ENCODE measurements around the gene PRKN.

DNA sequence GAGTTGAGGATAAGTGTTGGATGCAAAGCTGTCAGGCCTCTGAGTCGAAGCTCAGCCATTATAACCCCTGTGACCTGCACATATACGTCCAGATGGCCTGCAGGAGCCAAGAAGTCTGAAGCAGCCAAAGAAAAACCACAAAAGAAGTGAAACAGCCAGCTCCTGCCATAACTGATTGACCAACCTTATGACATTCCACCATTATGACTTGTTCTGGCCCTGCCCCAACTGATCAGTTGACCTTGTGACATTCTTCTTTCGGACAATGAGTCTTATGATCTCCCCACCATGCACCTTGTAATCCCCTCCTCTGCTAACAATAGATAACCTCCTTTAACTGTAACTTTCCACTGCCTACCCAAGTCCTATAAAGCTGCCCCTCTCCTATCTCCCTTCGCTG lies 1320.0 kb downstream of the PRKN start:
- no peak for TF ChIP-seq ZNF8 (CRISPR knock-in tag; IDR thresholded peaks at IDR 0.05)
- TF ChIP-seq PPARA (CRISPR knock-in tag; IDR thresholded peaks at IDR 0.05; ENCODE audit: borderline replicate concordance): no peak
- TF ChIP-seq ZNF70 (CRISPR knock-in tag; IDR thresholded peaks at IDR 0.05): no peak
- 0 out of 2 replicates have a peak, but pooled peaks have one; percentile 41 for TF ChIP-seq GLIS3 (CRISPR knock-in tag; IDR thresholded peaks at IDR 0.05)
- peak; percentile 33; the same call in 1 of the 2 replicates for TF ChIP-seq ISL1 (CRISPR knock-in tag; IDR thresholded peaks at IDR 0.05)
- no peak for TF ChIP-seq SNAI2 (CRISPR knock-in tag; IDR thresholded peaks at IDR 0.05)
- no peak for TF ChIP-seq ZFP30 (CRISPR knock-in tag; IDR thresholded peaks at IDR 0.05)
- TF ChIP-seq, protein P1, sequence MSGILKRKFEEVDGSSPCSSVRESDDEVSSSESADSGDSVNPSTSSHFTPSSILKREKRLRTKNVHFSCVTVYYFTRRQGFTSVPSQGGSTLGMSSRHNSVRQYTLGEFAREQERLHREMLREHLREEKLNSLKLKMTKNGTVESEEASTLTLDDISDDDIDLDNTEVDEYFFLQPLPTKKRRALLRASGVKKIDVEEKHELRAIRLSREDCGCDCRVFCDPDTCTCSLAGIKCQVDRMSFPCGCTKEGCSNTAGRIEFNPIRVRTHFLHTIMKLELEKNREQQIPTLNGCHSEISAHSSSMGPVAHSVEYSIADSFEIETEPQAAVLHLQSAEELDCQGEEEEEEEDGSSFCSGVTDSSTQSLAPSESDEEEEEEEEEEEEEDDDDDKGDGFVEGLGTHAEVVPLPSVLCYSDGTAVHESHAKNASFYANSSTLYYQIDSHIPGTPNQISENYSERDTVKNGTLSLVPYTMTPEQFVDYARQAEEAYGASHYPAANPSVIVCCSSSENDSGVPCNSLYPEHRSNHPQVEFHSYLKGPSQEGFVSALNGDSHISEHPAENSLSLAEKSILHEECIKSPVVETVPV (CRISPR knock-in tag; IDR thresholded peaks at IDR 0.05): no peak
- no peak for TF ChIP-seq ARNTL (CRISPR knock-in tag; IDR thresholded peaks at IDR 0.05; ENCODE audit: borderline replicate concordance, low read depth)
- TF ChIP-seq ESRRG (CRISPR knock-in tag; IDR thresholded peaks at IDR 0.05): no peak
- TF ChIP-seq, protein P2, sequence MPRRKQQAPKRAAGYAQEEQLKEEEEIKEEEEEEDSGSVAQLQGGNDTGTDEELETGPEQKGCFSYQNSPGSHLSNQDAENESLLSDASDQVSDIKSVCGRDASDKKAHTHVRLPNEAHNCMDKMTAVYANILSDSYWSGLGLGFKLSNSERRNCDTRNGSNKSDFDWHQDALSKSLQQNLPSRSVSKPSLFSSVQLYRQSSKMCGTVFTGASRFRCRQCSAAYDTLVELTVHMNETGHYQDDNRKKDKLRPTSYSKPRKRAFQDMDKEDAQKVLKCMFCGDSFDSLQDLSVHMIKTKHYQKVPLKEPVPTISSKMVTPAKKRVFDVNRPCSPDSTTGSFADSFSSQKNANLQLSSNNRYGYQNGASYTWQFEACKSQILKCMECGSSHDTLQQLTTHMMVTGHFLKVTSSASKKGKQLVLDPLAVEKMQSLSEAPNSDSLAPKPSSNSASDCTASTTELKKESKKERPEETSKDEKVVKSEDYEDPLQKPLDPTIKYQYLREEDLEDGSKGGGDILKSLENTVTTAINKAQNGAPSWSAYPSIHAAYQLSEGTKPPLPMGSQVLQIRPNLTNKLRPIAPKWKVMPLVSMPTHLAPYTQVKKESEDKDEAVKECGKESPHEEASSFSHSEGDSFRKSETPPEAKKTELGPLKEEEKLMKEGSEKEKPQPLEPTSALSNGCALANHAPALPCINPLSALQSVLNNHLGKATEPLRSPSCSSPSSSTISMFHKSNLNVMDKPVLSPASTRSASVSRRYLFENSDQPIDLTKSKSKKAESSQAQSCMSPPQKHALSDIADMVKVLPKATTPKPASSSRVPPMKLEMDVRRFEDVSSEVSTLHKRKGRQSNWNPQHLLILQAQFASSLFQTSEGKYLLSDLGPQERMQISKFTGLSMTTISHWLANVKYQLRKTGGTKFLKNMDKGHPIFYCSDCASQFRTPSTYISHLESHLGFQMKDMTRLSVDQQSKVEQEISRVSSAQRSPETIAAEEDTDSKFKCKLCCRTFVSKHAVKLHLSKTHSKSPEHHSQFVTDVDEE (CRISPR knock-in tag; IDR thresholded peaks at IDR 0.05): no peak

Data from SK-N-SH treated with all-trans-retinoic acid at 6 μM for 48 hours (cell line).